Naive thymus-derived CD8-positive, alpha-beta T cell (primary cell): ENCODE measurements around the gene IL11RA. TPM values are rescaled to one million over a fixed set of nuclear protein-coding genes. Genes with fewer than 3 reads are reported as not detected.
A peak's percentile ranks its signal among the peaks of the same experiment; 100 is the strongest.

ENCODE experiments used
- ATAC-seq, 2 donors: fragments of 150-1000 bp; cut with Tn5 transposase in 1 of 2; sonication (Bioruptor Pico), chemical (Tn5 transposase) in 1 of 2; 1 replicate in 1 of 2; 2 replicates in 1 of 2; pipeline ENCODE4 v1.10.0; 2021; ENCODE audit warnings: mild to moderate bottlenecking in 2 of 2, moderate library complexity in 2 of 2
- POLR2A ChIA-PET: fragments of 350-600 bp; sonication (Branson Sonifier 250); formaldehyde crosslinking; loops from one replicate; lab custom pipeline; 2021; ENCODE audit warnings: antibody characterized with exemption; lab: Charles Lee
- DNase-seq, 10 donors: peaks; one replicate each; pipeline versions ENCODE4 v3.0.0 to v3.0.0-alpha.2; 2020 to 2022
- H3K27ac Mint-ChIP-seq, 10 donors: one replicate each; pipeline ENCODE4 v1.8.0; 2020 to 2022; ENCODE audit warnings: mild to moderate bottlenecking in 10 of 10, mixed read lengths in 10 of 10, moderate library complexity in 4 of 10, inconsistent platforms in 1 of 10
- H3K27me3 Mint-ChIP-seq, 5 donors: one replicate each; pipeline ENCODE4 v1.8.0; 2021 to 2022; ENCODE audit warnings: mixed read lengths in 5 of 5
- H3K36me3 Mint-ChIP-seq, 3 donors: one replicate each; pipeline ENCODE4 v1.8.0; 2020 to 2022; ENCODE audit warnings: mixed read lengths in 3 of 3, mild to moderate bottlenecking in 2 of 3, inconsistent platforms in 1 of 3
- H3K4me1 Mint-ChIP-seq, 4 donors: one replicate each; pipeline ENCODE4 v1.8.0; 2021 to 2022; ENCODE audit warnings: mixed read lengths in 4 of 4
- H3K4me3 Mint-ChIP-seq, 10 donors: one replicate each; pipeline ENCODE4 v1.8.0; 2020 to 2022; ENCODE audit warnings: mild to moderate bottlenecking in 10 of 10, mixed read lengths in 10 of 10, moderate library complexity in 6 of 10, inconsistent platforms in 1 of 10
- H3K9me3 Mint-ChIP-seq, 9 donors: one replicate each; pipeline ENCODE4 v1.8.0; 2020 to 2022; ENCODE audit warnings: mixed read lengths in 9 of 9, mild to moderate bottlenecking in 3 of 9, inconsistent platforms in 1 of 9, moderate library complexity in 1 of 9
- polyA plus RNA-seq, 3 donors: library from polyadenylated mRNA; unstranded; fragments of 300-500 nt; fragmentation: Illumina TruSeq; gene quantifications; one replicate each; pipeline ENCODE4 v1.2.3, GENCODE V29; 2021
- total RNA-seq, 8 experiments: library from RNA in 2 of 8; stranded (reverse) in 2 of 8; gene quantifications; one replicate each; pipeline ENCODE4 v1.2.3 and lab custom pipeline; 2021 to 2026

Gene IL11RA
- total and polyA plus RNA-seq, 5 experiments from 2014 or later, result 5.1 to 144 (median 7.7) TPM

DNA sequence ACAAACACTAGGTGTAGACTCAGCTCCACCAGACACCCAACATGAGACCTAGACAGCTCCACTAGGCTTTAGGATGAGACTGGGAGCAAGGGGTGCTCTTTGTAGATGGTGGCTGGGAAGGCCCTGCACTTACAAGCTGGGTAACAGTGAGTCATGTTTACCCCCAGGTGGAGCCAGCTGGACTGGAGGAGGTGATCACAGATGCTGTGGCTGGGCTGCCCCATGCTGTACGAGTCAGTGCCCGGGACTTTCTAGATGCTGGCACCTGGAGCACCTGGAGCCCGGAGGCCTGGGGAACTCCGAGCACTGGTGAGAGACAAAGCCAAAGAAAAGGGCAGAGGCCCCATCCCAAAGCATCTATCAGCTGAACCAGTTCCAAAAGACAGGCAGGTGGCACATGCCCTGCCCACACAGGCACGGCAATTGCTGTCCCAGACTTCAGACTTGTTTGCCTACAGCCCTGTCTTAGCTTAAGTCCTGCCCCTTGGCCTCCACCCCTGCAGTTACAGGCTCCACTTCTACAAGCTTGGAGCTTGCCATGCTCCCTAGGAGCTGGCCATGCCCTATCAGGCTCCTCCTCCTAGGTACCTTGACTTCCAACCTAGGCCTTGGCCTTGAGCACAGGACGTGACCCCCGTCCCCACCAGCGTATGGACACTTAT lies 7.7 kb downstream of the IL11RA start:
- no peak for ATAC-seq
- Mint-ChIP-seq H3K36me3 (peaks cover 0 to 12% (median 11%) of the 10 kb centered on the region in 3 donors), H3K4me1 (peaks cover 27 to 34% (median 31%) of the 10 kb centered on the region in 4 donors), H3K4me3 (no peak overlapping the region), H3K9me3 (no peaks in the 10 kb centered on the region), H3K27me3 (no peaks in the 10 kb centered on the region), H3K27ac (no peak overlapping the region)
- POLR2A ChIA-PET, result interaction anchor here (2.5 to 4.5 kb wide), 3 partner anchors 12 to 22 kb away, joined by 10 to 39 read pairs (median 24); partner anchors contain the start of genes GALT and SIGMAR1
- DNase-seq, result no peak

- Mint-ChIP-seq H3K4me1 (peaks cover 30 to 58% (median 40%) of the 10 kb centered on the region in 4 donors), H3K27ac (peak within 1 kb of the TSS; percentile 79 to 99 (median 95)), H3K27me3 (no peaks in the 10 kb centered on the region), H3K9me3 (no peaks in the 10 kb centered on the region), H3K4me3 (peak within 1 kb of the TSS in 9 of 10 donors; percentile 36 to 95 (median 74)), H3K36me3 (peaks cover 0 to 12% (median 11%) of the 10 kb centered on the region in 3 donors)
- POLR2A ChIA-PET, result interaction anchor here (1.0 to 4.5 kb wide), 6 partner anchors 10 to 51 kb away, joined by 3 to 39 read pairs (median 6); partner anchors contain the start of genes GALT, RPP25L and SIGMAR1
- no peak for DNase-seq
- no peak for ATAC-seq
These were observed 10.7 kb downstream of the IL11RA start, which contains the start of gene CCL27 for GRCh38 chr9:34662526-34663302. Gene CCL27 (minus strand): TSS chr9:34662657. CDS start chr9:34662633, 24 bp downstream.

DNA sequence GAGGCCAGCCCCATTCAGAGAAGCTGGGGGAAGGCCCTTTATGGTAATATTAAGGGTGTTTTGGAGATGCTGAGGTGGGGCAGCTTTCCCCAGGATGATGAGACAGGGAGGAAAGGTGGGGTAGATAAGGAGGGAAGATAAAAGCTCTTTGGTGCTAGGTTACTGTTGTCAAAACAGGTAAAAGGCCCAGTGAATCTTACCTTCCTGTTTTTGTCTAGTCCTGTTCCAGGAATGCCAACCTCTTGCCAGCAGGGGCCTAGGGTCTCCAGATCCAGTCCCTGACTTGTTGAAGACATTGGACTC lies 11.3 kb downstream of the IL11RA start:
- no peaks in the 10 kb centered on the region for H3K9me3 Mint-ChIP-seq
- no peaks in the 10 kb centered on the region for H3K27me3 Mint-ChIP-seq
- peak overlapping the region in 9 of 10 donors; percentile 36 to 95 (median 74) for H3K4me3 Mint-ChIP-seq
- POLR2A ChIA-PET, result interaction anchor here (1.0 to 4.5 kb wide), 3 partner anchors 16 to 27 kb away, joined by 3 to 39 read pairs (median 8); partner anchors contain the start of gene GALT
- H3K36me3 Mint-ChIP-seq, result peaks cover 0 to 12% (median 11%) of the 10 kb centered on the region in 3 donors
- peak overlapping the region; percentile 79 to 99 (median 95) for H3K27ac Mint-ChIP-seq
- peaks cover 30 to 59% (median 40%) of the 10 kb centered on the region in 4 donors for H3K4me1 Mint-ChIP-seq
- ATAC-seq (peak in 1 of 2 donors; percentile 12), DNase-seq (peak in 3 of 10 donors; percentile 5 to 38 (median 30))

DNA sequence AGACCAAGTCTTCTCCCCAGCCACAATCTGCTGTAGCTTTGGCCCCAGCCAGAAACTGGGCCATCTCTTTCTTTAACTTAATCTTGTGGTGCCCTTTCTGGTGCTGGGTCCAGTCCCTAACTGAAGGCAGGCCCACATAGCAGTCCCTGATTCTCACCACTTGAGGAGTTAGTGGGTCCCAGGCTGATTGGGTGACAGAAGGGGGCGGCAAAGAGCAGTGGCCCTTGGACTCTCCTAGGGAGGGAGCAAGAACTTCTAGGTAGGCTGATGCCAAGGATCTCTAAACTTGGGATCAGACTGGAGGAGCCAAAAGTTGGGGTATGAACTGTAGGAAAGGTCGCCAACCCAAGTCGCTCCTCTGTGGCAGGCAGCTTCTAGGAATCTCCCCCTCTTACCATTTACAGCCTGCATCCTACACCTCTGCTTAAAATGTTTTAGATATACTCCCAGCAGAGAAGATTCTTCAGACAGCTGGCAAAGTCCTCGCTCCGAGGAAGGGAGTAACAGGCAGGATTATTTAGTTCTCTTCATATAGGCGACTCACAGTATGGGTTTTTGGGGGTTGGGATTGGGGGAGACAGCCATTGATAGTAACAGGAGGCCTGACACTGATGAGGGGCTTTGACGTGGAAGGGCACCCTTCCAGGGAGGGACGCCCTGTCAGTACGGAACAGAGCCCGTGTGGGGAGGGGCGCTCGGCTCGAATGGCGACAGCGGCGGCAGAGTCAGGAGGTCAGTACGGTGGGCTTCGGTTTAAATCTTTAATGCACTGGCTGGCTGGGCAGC lies 12.5 kb downstream of the IL11RA start:
- Mint-ChIP-seq H3K27ac (peak overlapping the region; percentile 83 to 99 (median 96)), H3K36me3 (peaks cover 6 to 17% (median 12%) of the 10 kb centered on the region in 3 donors)
- POLR2A ChIA-PET, result interaction anchor here (0.5 to 4.5 kb wide), 14 partner anchors 8 to 522 kb away, joined by 3 to 39 read pairs (median 4); partner anchors contain the start of genes DCTN3, DNAI1, FAM219A and GALT

GRCh38 chr9:34665067-34665380 lies 13.0 kb downstream of the IL11RA start:
- Mint-ChIP-seq H3K9me3 (peaks cover 0 to 12% (median 5%) of the 10 kb centered on the region in 9 donors), H3K36me3 (peaks cover 10 to 20% (median 12%) of the 10 kb centered on the region in 3 donors), H3K27me3 (no peaks in the 10 kb centered on the region), H3K27ac (peak overlapping the region; percentile 83 to 99 (median 97)), H3K4me3 (peak overlapping the region; percentile 82 to 96 (median 92)), H3K4me1 (peaks cover 30 to 59% (median 40%) of the 10 kb centered on the region in 4 donors)
- POLR2A ChIA-PET, result interaction anchor here (0.5 to 1.8 kb wide), 14 partner anchors 9 to 523 kb away, joined by 3 to 23 read pairs (median 4); partner anchors contain the start of genes DCTN3, DNAI1, FAM219A and FANCG
- DNase-seq (no peak), ATAC-seq (peak; percentile 10 to 42)

More for the DNA sequence above, 12.5 kb downstream of the IL11RA start:
- ATAC-seq, result peak; percentile 44 to 53
- Mint-ChIP-seq H3K9me3 (peaks cover 0 to 8% (median 5%) of the 10 kb centered on the region in 9 donors), H3K4me3 (peak overlapping the region; percentile 82 to 96 (median 92)), H3K27me3 (no peaks in the 10 kb centered on the region), H3K4me1 (peaks cover 30 to 59% (median 40%) of the 10 kb centered on the region in 4 donors)
- peak; percentile 41 to 86 (median 67) for DNase-seq

GRCh38 chr9:34665381-34666250 lies 13.6 kb downstream of the IL11RA start:
- Mint-ChIP-seq H3K9me3 (peaks cover 0 to 17% (median 5%) of the 10 kb centered on the region in 9 donors), H3K27me3 (no peaks in the 10 kb centered on the region), H3K27ac (peak overlapping the region; percentile 74 to 99 (median 98)), H3K4me3 (peak overlapping the region; percentile 82 to 96 (median 90)), H3K36me3 (peaks cover 9 to 20% (median 10%) of the 10 kb centered on the region in 3 donors), H3K4me1 (peaks cover 30 to 59% (median 40%) of the 10 kb centered on the region in 4 donors)
- ATAC-seq (peak; percentile 75 to 78), DNase-seq (peak; percentile 77 to 94 (median 86))
- POLR2A ChIA-PET, result interaction anchor here (0.6 to 1.8 kb wide), 12 partner anchors 9 to 619 kb away, joined by 3 to 23 read pairs (median 4); partner anchors contain the start of genes DNAI1, FAM219A, FANCG and GALT

GRCh38 chr9:34669809-34670562 lies 18.0 kb downstream of the IL11RA start:
- H3K9me3 Mint-ChIP-seq, result peaks cover 0 to 20% (median 5%) of the 10 kb centered on the region in 9 donors
- H3K4me3 Mint-ChIP-seq, result no peak overlapping the region
- ATAC-seq (no peak), DNase-seq (no peak)
- H3K27ac Mint-ChIP-seq, result peak overlapping the region in 1 of 10 donors; percentile 26
- POLR2A ChIA-PET, result no interaction called here
- no peaks in the 10 kb centered on the region for H3K27me3 Mint-ChIP-seq
- peaks cover 0 to 14% (median 10%) of the 10 kb centered on the region in 3 donors for H3K36me3 Mint-ChIP-seq
- H3K4me1 Mint-ChIP-seq, result peaks cover 8 to 23% (median 10%) of the 10 kb centered on the region in 4 donors

DNA sequence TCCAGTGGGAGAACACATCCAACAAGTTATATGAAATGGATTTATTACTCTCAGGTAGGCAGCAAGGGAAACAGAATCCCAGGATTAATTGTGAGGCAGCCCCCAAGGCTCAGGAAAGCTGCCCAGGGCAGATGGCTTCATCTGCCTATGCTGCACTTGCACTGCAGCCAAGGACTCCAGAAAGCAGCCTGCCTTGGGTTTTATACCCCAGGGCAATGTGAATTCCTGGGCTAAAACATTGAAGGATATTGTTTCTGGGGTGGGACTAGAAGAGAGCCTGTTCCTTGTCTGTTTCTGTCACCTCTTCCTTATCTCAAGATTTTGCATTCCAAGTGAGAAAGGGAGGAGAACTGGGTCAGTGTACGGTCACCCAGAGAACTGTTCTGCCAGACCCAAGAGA lies 19.3 kb downstream of the IL11RA start:
- Mint-ChIP-seq H3K4me1 (peaks cover 4 to 13% (median 5%) of the 10 kb centered on the region in 4 donors), H3K27me3 (no peaks in the 10 kb centered on the region), H3K9me3 (peaks cover 0 to 20% (median 5%) of the 10 kb centered on the region in 9 donors), H3K36me3 (peaks cover 0 to 14% (median 10%) of the 10 kb centered on the region in 3 donors), H3K27ac (no peak overlapping the region), H3K4me3 (no peak overlapping the region)
- DNase-seq, result no peak
- no peak for ATAC-seq
- POLR2A ChIA-PET, result no interaction called here

DNA sequence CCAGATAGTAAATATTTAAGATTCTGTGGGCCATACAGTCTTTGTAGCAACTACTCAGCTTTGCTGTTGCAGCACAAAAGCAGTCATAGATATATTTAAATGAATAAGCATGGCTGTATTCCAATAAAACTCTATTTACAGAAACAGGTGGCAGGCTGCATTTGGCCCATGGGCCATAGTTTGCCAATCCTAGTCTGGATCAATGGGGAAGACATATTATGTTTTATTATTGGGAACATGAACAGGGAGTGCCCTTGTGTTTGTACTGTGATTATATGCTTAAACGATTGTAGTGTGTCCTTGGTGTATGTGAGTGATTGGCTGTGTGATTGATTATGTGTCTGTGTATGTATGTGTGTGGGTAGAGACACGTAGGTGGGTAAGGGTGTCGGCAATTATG lies 22.5 kb downstream of the IL11RA start:
- H3K4me1 Mint-ChIP-seq, result peaks cover 0 to 2% (median under 1%) of the 10 kb centered on the region in 4 donors
- peak overlapping the region in 2 of 10 donors; percentile 19 to 57 for H3K27ac Mint-ChIP-seq
- POLR2A ChIA-PET, result no interaction called here
- no peak for DNase-seq
- peaks cover 0 to 15% (median 2%) of the 10 kb centered on the region in 9 donors for H3K9me3 Mint-ChIP-seq
- H3K27me3 Mint-ChIP-seq, result no peaks in the 10 kb centered on the region
- peaks cover 0 to 9% (median 5%) of the 10 kb centered on the region in 3 donors for H3K36me3 Mint-ChIP-seq
- H3K4me3 Mint-ChIP-seq, result no peak overlapping the region
- no peak for ATAC-seq

GRCh38 chr9:34675048-34675714 lies 23.2 kb downstream of the IL11RA start:
- Mint-ChIP-seq H3K27ac (peak overlapping the region in 2 of 10 donors; percentile 19 to 57), H3K9me3 (peaks cover 0 to 7% (median 0%) of the 10 kb centered on the region in 9 donors), H3K27me3 (no peaks in the 10 kb centered on the region), H3K36me3 (peaks cover 0 to 5% (median 0%) of the 10 kb centered on the region in 3 donors), H3K4me1 (peaks cover 0 to 2% (median under 1%) of the 10 kb centered on the region in 4 donors), H3K4me3 (no peak overlapping the region)
- ATAC-seq (peak; percentile 65 to 87), DNase-seq (peak; percentile 21 to 78 (median 38))
- POLR2A ChIA-PET, result no interaction called here
